ENCODE data around the gene PET100. TPM values are rescaled to one million over a fixed set of nuclear protein-coding genes. Genes with fewer than 3 reads are reported as not detected.

Gene PET100
- total RNA-seq, 1 donor from 2014 or later, result 10.3 TPM

DNA sequence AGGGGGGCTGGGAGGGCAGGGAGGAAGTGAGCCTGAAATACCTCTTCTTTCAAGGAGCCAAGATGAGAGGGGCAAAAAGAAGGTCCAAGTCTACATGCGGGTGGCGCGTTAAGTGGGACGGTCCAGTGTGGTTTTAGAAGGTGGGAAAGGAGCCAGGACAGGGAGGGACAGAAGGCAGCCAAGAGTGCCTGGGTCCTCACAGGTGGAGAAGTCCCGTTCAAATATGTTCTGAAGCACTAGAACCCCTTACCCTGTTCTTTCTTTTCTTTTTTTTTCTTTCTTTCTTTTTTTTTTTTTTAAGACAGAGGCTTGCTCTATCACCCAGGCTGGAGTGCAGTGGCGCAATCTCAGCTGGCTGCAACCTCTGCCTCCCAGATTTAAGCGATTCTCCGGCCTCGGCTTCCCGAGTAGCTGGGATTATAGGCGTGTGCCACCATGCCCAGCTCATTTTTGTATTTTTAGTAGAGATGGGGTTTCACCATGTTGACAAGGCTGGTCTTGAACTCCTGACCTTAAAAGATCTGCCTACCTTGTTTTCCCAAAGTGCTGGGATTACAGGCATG is 26.6 kb upstream of the PET100 start:
- TF ChIP-seq, protein P1, sequence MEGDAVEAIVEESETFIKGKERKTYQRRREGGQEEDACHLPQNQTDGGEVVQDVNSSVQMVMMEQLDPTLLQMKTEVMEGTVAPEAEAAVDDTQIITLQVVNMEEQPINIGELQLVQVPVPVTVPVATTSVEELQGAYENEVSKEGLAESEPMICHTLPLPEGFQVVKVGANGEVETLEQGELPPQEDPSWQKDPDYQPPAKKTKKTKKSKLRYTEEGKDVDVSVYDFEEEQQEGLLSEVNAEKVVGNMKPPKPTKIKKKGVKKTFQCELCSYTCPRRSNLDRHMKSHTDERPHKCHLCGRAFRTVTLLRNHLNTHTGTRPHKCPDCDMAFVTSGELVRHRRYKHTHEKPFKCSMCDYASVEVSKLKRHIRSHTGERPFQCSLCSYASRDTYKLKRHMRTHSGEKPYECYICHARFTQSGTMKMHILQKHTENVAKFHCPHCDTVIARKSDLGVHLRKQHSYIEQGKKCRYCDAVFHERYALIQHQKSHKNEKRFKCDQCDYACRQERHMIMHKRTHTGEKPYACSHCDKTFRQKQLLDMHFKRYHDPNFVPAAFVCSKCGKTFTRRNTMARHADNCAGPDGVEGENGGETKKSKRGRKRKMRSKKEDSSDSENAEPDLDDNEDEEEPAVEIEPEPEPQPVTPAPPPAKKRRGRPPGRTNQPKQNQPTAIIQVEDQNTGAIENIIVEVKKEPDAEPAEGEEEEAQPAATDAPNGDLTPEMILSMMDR (IDR thresholded peaks at IDR 0.05; ENCODE audit: insufficient read depth, low read length, severe bottlenecking), result no peak
- H3K4me3 ChIP-seq (ENCODE audit: low read depth, low read length), result no peak overlapping the region
- no peaks in the 10 kb centered on the region for H3K27me3 ChIP-seq (ENCODE audit: control insufficient read depth, insufficient read depth, low read length)
- H3K36me3 ChIP-seq (ENCODE audit: control insufficient read depth, insufficient read depth, low read length), result peaks cover 3% of the 10 kb centered on the region
- DNase-seq (ENCODE audit: low read depth), result no peak
- FAIRE-seq, result no peak

DNA sequence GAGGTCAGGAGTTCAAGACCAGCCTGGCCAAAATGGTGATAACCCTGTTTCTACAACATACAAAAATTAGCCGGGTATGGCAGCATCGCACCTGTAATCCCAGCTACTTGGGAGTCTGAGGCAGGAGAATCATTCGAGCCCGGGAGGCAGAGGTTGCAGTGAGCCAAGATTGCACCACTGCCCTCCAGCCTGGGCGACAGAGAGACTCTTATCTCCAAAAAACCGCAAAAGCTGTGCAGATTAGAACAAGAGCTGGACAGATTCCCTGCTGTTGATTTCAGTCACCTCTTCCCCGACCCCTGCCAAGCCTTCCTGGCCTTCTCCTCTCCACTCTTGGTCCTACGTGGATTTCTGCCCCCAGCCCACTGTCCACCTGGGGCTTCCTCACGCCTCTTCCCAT is 25.7 kb upstream of the PET100 start:
- Histone ChIP-seq H3K4me3 (ENCODE audit: low read depth, low read length) (no peak overlapping the region), H3K36me3 (ENCODE audit: control insufficient read depth, insufficient read depth, low read length) (peaks cover 5% of the 10 kb centered on the region), H3K27me3 (ENCODE audit: control insufficient read depth, insufficient read depth, low read length) (no peaks in the 10 kb centered on the region)
- DNase-seq (ENCODE audit: low read depth) (no peak), FAIRE-seq (no peak)
- TF ChIP-seq, protein P1 (IDR thresholded peaks at IDR 0.05; ENCODE audit: insufficient read depth, low read length, severe bottlenecking), result no peak

DNA sequence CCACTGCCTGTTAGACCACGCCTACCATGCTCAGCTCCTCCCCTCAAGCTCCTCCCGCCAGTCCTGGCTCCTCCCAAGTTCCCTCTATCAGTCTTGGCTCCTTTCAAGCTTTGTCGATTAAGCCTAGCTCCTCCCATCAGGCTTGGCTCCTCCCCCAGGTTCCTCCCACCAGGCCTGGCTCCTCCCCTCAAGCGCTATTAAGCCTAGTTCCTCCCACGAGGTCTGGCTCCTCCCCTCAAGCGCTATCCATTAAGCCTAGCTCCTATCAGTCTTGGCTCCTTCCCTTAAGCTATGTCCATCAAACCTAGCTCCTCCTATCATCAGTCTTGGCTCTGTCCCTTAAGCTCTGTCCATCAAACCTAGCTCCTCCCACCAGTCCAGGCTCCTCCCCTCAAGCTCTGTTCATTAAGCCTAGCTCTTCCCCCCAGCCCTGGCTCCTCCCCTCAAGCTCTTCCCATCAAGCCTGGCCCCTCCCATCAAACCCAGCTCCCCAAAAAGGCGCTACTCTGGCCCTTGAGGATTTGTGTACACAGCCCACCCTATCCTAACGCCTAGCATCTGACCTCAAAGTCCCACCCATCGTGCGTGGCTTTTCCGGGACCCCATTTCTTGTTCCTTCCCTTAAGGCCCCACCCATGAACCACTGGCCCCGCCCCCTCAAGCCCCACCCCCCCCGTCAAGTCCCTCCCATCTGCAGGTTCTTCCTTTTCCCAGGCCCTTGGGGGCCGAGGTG is 23.9 kb upstream of the PET100 start:
- Histone ChIP-seq H3K36me3 (ENCODE audit: control insufficient read depth, insufficient read depth, low read length) (peaks cover 5% of the 10 kb centered on the region), H3K4me3 (ENCODE audit: low read depth, low read length) (no peak overlapping the region), H3K27me3 (ENCODE audit: control insufficient read depth, insufficient read depth, low read length) (no peaks in the 10 kb centered on the region)
- FAIRE-seq, result no peak
- TF ChIP-seq, protein P1 (IDR thresholded peaks at IDR 0.05; ENCODE audit: insufficient read depth, low read length, severe bottlenecking), result no peak
- DNase-seq (ENCODE audit: low read depth), result peak; percentile 28

DNA sequence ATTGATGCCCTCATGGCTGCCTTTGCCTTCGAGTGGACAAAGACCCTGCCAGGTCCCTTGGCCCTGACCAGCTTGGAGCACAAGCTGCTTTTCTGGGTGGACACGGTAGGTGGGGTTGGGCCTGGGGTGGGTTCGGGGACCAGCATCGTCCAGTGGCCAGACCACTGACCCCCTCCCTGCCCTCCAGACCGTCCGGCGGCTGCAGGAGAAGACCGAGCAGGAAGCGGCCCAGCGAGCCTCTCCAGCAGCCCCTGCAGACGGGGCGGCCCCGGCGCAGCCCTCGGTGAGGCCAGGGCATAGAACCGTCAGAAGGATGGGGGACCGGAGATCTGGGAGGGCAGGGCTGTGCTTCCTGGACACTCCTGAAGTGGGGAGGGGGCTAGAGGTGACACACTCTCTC is 23.3 kb upstream of the PET100 start:
- Histone ChIP-seq H3K27me3 (ENCODE audit: control insufficient read depth, insufficient read depth, low read length) (no peaks in the 10 kb centered on the region), H3K36me3 (ENCODE audit: control insufficient read depth, insufficient read depth, low read length) (peaks cover 5% of the 10 kb centered on the region), H3K4me3 (ENCODE audit: low read depth, low read length) (no peak overlapping the region)
- TF ChIP-seq, protein P1 (IDR thresholded peaks at IDR 0.05; ENCODE audit: insufficient read depth, low read length, severe bottlenecking), result no peak
- DNase-seq (ENCODE audit: low read depth) (no peak), FAIRE-seq (no peak)

DNA sequence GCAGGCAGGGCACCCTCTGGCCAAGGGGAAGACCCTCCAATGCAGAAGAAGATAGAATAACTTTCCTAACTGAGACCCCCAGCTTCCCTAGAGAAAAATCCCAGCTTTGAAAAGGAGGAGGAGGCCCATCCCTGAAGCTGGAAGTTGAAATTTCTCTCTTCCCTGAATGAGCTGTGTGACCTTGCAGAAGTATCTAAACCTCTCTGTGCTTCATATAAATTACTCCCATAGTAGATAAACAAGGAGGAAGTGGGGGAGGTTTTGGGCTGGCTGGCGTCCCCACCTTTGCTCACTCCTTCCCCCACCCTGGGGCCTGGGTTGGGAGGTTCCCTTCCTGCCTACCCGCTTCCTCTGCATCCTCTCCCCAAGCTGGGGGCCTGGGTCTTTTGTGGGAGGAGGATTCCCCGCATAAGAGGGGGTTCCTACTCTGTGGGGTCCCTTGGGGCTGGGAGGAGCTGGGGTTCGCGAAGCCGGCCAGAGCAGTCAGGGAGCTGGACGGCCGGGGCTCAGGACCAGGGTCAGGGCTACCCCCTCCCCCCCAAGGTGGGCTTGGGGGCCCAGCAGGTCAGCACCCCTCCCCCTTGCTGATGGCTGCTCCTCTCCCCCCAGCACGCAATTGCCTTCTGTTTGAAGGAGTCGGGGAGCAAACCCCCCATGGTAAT is 22.2 kb upstream of the PET100 start:
- FAIRE-seq, result no peak
- Histone ChIP-seq H3K36me3 (ENCODE audit: control insufficient read depth, insufficient read depth, low read length) (peaks cover 7% of the 10 kb centered on the region), H3K4me3 (ENCODE audit: low read depth, low read length) (no peak overlapping the region), H3K27me3 (ENCODE audit: control insufficient read depth, insufficient read depth, low read length) (no peaks in the 10 kb centered on the region)
- DNase-seq (ENCODE audit: low read depth), result no peak
- TF ChIP-seq, protein P1 (IDR thresholded peaks at IDR 0.05; ENCODE audit: insufficient read depth, low read length, severe bottlenecking), result no peak
